HG02884 (cell line): ENCODE results near the gene DCLK1.
"Not testable (repeated sequence)": the region's sequence is repeated elsewhere in the genome, so short reads cannot be mapped to it uniquely, and the experiment has no call there.

ENCODE experiments used
- ATAC-seq: cut with Tn5 transposase; IDR thresholded peaks from one replicate; pipeline ENCODE4 v1.9.1; 2021; ENCODE audit warnings: mild to moderate bottlenecking, moderate library complexity; ENCODE audit not compliant: unreplicated experiment

DCLK1 gene

DNA sequence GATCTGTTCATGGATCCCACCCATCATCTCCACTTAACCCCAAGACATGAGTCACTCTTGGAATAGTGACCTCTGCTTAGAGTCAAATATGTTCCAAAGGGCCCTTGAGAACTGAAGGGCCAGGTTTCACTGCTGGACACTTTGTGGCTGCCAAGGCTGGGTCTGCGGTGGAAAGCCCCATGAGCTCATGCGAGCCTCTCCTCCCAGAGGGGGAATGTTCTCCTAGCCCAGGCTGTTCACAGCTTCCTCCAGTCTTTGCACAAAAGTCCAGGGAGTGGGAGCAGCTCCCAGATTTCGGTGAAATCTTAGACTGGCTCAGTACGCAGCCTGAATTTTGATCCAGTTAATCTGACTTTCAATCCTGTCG is 732 bp upstream of the DCLK1 start:
- ATAC-seq = no peak

DNA sequence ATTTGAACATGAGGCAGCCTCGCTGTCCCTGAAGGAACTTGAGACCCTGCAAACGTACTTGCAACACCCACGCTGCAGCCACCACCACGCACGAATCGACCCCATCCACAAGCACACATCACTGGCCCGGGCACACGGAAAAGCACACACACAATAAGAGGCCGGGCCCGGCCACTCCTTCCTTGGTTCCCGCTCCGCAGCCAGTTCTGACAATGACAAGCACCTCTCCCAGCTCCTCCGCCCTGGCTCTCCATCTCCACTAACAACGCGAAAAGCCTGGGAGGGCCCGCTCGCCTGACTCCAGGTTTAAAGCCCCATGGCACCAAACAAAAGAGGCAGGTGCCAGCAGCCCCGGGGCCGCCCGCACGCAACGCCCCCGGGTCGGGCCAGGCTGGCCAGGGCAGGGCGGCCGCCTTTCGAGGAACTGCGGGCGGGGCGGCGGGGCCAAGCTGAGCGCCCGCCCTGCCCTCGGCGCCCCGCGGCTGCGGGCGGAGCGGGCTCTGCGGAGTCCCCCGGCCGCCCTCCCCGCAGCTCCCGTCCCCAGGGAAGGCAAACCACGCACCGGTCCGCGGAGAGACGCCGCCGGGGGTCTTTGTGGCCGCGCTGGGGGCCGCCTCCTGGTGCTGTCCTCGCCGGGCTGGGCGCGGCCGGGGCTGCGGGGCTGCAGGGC is 495 bp downstream of the DCLK1 start:
- ATAC-seq = no peak

DNA sequence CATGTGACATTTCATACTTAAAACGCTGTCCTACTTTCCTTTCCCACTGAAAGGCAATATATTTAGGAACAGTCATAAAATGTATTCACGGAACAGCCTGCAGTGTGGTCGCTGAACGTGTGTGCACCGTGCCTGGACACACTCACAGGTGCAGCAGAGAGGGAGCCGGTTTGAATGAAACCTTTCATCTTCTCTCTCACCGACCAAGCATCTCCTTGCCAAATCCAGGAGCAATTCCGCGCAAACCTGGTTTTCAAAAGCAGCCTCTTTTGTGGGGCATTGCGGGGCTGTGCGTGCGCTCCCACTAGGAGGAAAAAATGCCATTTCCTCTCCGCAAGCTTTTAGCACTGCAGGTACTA is 1.0 kb downstream of the DCLK1 start:
- ATAC-seq = no peak

DNA sequence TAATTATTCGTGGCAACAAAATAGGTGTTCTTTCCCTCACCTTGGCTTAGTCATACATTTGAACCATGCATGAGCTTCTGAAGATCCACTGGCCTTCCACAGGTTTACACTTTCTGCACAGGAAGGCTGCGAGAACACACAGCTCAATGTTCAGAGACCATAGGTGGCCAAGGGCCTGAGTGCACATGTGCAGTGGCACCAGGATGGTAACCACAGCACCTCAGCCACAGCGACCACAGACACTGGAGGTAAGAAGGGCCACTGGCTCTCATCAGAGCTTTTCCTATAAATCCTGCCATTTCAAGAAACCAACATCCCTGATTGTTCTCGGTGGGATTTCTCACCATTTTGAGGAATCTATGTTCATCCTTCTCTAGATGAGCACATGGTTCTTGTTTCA is 1.6 kb downstream of the DCLK1 start:
- no peak for ATAC-seq

DNA sequence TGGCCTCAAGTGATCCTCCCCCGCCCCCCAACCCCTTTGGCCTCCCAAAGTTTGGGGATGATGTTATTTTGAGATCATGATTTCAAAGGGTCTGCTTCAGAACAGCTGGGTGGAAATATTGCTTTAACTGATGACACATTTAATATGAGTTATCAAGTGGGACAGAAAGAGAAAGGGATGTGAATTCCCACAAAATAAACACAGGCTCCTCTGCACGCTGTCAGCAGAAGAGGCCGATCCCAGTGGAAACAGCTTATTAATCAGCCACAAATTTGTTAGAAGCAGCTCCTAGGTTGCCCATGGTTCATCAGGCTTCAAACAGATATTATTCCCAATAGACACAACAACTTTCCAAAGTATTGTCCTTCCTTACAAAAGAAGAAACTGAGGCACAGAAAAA is 4.7 kb downstream of the DCLK1 start:
- ATAC-seq = no peak

DNA sequence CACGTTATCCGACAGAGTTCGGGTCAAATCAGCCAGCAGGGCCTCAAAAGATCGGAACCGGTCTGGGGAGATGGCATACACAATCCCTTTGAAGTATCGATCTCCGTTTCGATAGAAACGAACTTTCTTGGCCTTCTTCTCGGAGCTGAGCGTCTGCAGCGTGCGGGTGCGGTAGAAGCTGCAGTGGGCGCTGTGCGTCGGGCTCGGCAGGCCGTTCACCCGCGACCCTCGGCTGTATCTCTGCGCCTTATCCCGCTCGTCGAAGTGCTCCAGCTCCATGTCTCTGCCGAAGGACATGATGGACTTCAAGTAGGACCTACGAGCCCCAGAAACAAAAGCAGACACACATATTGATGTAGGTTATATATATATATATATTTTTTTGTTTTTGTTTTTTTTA is 5.3 kb downstream of the DCLK1 start:
- no peak for ATAC-seq

DNA sequence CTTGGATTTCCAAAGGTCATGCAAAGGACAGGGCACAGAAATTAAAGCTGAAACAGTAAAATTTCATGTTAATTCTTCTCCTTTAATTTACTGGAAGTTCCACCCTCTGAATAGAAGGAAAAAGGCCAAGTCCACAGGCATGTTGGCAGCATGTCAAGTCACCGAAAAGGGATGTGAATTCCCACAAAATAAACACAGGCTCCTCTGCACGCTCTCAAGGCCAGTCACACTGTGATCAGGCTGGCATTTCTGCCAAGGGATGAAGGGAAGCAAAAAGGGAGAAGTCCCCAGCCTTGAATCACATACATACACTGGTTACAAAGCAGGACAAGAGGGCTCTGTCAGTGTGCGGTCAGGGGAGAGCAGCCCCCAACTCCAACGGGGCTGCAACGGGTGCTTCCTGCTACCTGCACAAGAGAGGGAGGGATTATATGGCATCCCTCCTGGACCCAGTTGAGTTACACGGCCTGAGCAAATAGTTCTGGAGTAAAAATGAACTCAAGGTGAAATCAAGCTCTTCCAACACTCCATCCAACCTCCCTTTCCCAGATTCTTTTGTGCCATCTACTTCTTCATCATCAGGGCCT is 6.9 kb downstream of the DCLK1 start:
- ATAC-seq = no peak

DNA sequence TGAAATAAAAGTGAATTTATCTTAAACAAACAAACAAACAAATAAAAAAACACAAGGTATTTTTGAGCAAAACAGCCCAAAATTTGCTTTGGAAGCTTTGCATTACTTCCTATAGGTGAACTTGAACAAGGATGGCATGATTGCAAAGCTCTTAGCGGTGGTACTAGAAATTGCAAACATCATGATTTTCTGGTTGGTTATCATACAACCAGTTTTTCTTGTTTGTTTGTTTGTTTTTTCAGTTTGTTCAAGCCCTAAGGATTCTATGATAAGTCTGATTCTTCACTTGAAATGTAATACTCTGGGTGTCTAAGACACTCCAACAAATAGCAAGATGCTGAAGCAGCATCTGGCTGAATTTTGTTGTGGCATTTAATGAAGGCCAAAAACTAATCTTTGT is 15.9 kb downstream of the DCLK1 start:
- ATAC-seq = no peak

DNA sequence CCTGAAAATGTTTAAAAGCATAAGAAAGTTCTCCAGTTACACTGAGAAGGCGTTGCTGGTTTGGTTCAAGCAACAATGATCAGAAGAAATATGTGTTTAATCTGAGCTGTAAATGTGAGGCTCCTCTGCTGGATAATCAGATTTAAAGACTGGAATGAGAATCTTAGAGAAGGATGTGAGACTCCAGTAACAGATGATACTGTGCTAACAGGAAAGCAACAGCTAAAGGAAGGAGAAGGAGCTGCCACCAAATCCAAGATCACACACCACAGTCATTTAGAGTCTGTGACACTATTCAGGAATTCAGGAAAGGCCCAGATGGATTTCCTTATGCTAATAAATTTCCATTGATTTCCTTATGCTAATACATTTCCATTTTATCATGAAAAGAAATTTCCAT is 16.9 kb downstream of the DCLK1 start:
- ATAC-seq = no peak

DNA sequence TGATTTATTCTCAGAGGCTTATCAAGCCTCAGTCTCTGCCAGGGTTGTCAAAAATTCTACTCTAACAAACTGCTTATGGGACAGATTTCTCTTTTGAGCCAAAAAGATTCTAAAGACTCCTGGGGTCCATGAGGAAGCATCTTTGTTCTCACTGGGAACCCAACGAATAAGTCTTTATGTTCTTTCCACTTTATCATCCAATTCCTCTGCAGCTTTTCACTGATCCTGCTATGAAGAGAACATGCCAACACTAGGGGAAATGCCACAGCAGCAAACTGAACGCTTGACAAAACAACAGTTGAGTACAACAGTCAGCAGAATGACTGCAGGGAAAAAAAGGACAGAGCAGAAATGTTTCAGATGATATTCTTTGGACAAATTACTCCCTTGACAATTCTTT is 22.2 kb downstream of the DCLK1 start:
- ATAC-seq = no peak

DNA sequence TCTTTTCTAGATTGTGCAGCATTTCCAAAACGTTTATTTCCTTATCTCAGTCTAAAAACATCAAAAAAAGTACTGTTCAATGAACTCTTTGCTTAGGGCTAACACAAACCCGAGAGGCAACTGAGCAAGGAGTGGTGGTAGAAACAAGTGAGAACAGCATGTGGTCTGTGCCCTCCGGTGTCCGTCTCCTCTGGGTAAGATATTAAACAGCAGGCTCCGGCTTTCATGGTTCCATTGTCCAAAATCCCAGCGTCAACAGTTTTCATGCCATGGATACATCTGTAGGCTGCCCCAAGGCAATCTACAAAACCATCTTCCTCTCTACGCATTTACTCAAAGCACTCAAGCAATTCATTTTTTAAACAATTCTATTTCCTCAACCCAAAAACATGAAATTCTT is 22.8 kb downstream of the DCLK1 start:
- no peak for ATAC-seq

DNA sequence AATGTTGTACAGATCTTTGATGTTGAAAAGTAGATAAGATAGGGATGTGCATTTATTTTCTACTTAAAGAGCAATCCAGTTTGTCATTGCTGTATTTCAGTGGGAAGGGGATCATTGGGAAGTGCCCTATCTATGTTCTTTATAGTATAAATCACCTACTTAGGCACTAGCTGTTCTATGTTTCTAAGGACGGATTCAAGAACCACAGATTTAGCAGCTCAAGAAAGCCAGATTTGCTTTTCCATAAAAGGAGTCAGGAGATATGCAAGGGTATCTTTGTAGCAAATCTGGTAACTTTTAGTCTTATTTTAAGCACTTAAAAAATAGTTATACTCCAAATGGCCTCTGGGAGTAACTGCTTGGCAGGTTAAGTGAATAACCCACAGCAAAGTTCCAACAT is 23.7 kb downstream of the DCLK1 start:
- ATAC-seq = no peak

DNA sequence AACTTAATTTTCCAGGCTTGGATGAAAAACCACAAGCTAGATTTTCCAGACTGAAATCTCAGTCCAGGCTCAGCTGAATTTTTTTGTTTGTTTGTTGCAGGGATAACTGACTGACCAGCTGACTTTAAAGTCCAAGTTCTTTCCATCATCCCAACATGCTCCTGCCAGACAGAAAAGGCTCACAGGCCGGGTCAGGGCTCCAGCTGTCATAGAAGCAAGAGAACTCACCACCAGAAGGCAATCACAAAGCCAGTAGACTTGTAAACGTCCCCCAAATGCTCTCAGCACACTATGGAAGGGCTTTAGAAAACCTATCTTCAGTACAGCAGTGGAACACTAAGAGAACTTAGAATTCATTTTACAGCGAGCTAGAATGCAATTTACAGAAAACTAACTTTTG is 25.5 kb downstream of the DCLK1 start:
- ATAC-seq = no peak

DNA sequence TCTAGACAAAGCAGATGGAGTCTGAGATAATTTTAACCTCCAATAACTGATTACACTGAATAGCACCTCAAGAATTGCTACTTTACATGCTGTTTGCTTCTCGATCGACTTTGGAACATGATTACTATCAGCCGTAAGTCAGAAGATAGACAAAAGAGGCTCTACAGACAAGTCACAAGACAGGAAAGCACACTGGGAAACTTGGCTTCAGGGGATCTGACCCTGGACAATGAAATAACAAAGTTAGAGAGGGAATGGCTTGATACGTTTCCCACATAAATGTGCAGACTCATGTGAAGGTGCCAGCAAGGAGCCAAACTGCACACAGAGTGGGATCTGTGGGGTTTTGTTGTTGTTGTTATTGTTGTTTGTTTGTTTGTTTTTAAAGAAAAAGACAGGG is 28.5 kb downstream of the DCLK1 start:
- no peak for ATAC-seq

DNA sequence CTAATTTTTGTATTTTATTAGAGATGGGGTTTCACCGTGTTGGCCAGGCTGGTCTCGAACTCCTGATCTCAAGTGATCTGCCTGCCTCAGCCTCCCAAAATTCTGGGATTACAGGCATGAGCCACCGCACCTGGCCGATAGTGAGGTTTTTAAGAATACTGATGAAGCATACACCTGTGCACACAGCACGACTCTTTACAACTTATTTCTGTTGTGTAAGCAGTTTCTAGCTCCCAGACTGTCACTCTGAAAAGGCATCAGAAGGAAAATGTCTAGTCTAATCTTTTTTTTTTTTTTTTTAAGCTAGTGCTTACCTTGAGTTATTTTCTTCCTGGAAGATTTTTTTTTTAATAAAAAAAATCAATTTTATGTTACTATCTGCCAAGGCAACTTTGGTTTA is 29.3 kb downstream of the DCLK1 start:
- ATAC-seq = not testable (repeated sequence)

DNA sequence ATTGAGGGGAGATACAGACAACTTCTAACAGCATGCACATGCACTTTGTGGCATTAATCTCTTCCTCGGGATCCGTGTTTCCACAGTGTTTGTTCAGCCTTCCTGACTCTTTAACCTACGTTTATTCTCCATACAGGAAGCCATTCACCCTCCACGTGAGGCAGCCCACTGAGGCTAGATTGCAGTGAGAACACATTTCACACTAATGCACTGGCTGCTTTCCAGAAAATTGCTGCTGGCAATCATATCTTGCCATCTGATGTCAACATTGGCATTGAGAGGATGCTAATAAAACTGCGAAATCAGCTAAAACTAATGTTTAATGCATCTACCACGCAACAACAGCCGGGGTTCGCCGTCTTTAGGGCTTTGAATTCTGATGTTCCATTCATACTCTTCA is 30.0 kb downstream of the DCLK1 start:
- no peak for ATAC-seq

DNA sequence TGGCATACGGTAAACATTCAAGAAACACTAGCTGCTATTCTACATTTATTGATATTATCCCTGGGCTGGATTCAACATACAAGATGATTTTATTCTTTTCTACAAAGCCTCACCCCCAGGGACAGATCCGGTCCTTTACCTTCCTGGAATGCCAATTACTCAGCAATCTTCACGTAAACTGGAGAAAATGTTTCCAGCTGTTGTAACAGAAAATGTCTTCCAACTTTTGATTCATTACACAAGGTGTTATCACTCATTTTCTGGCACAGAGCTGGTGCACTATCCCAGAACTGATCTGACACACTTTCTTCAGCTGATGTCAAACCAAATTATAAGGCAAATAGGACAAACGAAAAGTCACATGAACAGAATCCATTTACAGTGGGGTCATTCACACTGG is 33.1 kb downstream of the DCLK1 start:
- ATAC-seq = no peak

DNA sequence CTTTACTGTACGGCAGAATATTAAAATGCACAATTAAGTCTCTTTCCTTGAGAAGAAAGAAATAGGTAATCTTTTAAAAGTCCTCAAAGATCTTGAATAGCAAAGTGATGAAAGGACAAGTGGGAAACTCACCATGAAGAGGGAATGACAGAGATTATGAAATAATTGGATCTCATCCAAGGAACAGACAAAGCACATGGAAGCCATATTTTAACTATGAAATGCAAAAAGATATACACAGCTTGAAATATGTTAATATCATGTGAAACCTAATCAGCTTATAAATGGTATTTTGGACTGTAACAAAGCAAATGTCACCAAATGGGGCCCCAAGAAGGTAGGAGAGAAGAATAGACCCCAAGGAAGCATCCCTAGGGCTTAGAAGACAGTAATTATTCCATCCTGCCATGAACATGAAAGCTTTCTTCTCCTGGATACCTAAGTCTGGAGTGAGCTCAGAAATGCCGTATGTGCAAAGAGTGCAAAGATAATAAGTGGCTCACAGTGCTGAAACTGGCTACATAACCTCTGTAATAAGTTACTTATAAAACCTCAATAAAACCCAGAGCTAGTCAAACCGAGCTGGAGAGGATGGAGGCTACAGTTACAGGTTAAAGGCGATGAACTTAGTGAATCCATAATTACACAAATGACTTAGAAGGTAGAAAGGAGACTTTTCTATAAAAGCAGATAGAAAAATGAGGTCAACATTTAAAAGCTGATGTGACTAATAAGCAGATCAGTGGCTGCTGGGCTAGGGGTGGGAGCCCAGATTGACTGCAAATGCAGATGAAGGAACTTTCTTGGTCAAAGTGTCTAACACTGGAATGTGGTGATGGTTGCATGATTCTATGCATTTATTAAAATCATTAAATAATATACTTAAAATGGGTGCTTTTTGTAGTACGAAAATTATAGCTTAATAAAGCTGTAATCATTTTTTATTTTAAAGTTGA is 34.4 kb downstream of the DCLK1 start:
- ATAC-seq = no peak

DNA sequence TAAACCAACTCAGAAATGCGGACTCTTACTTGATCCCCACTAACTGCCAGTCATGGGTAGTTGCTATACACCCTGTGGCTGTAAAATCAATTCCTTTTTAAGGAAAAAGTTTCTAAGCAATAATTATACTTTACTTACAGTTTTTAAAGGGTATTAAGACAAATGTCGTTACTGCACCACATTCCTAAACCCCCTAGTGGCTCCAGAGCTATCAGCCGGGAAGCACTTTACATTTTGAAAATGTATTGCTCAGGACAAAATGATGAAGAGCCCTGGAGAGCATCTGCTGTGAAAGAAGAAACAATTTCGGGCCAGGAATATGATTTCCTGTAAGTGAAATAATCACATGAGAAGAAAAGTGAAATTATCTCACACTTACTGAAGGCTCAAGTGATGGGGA is 36.7 kb downstream of the DCLK1 start:
- ATAC-seq = no peak

DNA sequence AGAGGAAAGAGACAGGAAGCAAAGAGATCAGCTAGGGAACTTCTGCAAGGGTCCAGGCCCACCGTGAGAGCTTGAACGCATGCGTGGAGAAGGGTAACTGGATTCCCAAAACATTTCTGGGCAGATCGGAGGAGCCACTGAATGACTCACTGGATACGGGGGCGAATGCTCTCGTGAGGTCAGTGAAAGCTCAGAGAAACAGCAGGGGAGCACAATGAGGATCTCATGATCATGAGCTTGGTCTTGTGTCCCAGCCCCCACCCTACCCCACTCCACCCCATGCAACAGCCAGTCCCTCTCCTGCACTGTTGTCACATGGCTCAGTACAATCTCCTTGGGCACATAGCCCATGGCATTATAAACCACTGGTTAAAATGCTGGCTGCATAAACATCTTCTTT is 40.6 kb downstream of the DCLK1 start:
- no peak for ATAC-seq

DNA sequence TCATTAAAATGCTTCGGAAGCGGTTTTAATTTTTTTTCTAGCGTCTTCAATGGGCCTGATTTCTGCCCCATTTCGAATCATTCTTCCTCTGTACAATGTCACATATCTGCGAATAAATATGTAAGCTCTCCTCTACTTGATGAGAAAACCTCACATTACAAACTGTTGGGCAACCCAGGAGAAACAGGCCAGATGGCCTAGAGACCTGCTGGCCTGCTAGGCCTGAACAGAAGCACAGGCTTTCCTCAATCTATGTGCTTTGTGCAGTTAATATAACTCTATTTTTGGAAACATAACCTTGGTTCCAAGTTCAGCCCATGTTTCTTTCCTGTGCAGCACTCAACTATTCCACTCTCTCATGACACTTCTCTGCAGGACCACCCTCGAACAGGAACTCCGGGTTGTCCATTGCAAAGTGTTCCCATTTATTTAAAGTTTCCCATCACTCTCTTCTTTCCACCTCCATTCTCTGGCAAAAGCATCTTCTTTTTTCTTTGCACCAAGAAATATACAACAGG is 42.0 kb downstream of the DCLK1 start:
- ATAC-seq = no peak

DNA sequence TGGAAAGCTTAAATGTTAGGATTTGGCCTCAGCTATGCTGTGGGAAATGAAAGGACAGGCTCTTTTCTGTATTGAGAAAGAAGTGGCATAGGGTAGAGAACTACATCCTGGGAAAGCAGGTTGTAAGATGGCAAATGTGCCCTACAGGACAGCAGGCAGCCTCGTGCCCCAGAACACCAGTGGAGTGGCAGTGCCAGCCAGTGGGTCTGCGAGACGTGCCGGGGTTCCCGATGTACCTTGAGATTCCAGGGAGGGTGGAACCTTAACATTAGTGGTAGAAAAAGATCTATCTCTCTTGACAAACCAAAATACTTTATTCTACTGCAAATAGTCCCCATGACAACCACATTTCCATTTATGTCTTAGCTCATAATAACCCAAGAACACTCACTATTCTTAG is 42.7 kb downstream of the DCLK1 start:
- no peak for ATAC-seq
